K562 (cell line): ENCODE data around the gene CA6.
"Not testable (repeated sequence)": the region's sequence is repeated elsewhere in the genome, so short reads cannot be mapped to it uniquely, and the experiment has no call there.

ENCODE experiments used
- ARID2 ChIP-seq: fragments of 450-650 bp; IDR thresholded peaks from 2 replicates; pipeline ENCODE4 v1.6.1; 2017; ENCODE audit warnings: antibody characterized with exemption, mild to moderate bottlenecking
- BHLHE40 ChIP-seq: IDR thresholded peaks from 2 replicates; pipeline ENCODE4 v1.6.1; 2011; ENCODE audit warnings: low read length, improper control_type of control experiment
- CTCF ChIP-seq, 3 experiments: IDR thresholded peaks in 2 of 3; conservative IDR thresholded peaks in 1 of 3; 2 replicates each; pipeline ENCODE4 v1.5.1; 2011 to 2012; ENCODE audit warnings: low read length in 3 of 3, mild to moderate bottlenecking in 3 of 3, control low read depth in 2 of 3, improper control_type of control experiment in 1 of 3, inconsistent platforms in 1 of 3, low read depth in 1 of 3, mixed read lengths in 1 of 3, moderate library complexity in 1 of 3; ENCODE audit not compliant: insufficient read depth in 2 of 3
- DNMT1 ChIP-seq: fragments of 450-650 bp; IDR thresholded peaks from 2 replicates; pipeline ENCODE4 v1.6.1; 2016; ENCODE audit warnings: antibody characterized with exemption, mild to moderate bottlenecking
- E2F3 ChIP-seq: fragments of 250-450 bp; sonication (Bioruptor Pico); IDR thresholded peaks from 2 replicates; pipeline ENCODE4 v1.4.0; 2020; ENCODE audit warnings: mild to moderate bottlenecking
- HNRNPL ChIP-seq: fragments of 200-400 bp; formaldehyde crosslinking; IDR thresholded peaks from 2 replicates; pipeline ENCODE4 v1.6.1; 2017; ENCODE audit warnings: low read depth, mild to moderate bottlenecking, low read length
- NRF1 ChIP-seq, 2 experiments: fragments of 450-650 bp; IDR thresholded peaks in 1 of 2; conservative IDR thresholded peaks in 1 of 2; 2 replicates each; pipeline ENCODE4 v1.6.1; 2014; ENCODE audit warnings: mild to moderate bottlenecking in 2 of 2
- PHF21A ChIP-seq: fragments of 450-650 bp; IDR thresholded peaks from 2 replicates; pipeline ENCODE4 v1.6.1; 2017; ENCODE audit warnings: low read depth, borderline replicate concordance
- POLR2A ChIP-seq: fragments of 450-650 bp; conservative IDR thresholded peaks from 2 replicates; pipeline ENCODE4 v1.6.1; 2016
- SAP30 ChIP-seq: fragments of 200-600 bp; sonication (generic); IDR thresholded peaks from 2 replicates; pipeline ENCODE4 v1.6.1; 2012; ENCODE audit warnings: borderline replicate concordance, low read depth, mild to moderate bottlenecking, moderate library complexity, low read length, control low read depth, inconsistent platforms; ENCODE audit not compliant: insufficient read depth, poor library complexity, severe bottlenecking
- SMAD2 ChIP-seq: fragments of 150-350 bp; IDR thresholded peaks from 2 replicates; pipeline ENCODE4 v1.6.1; 2014; ENCODE audit warnings: low read depth, mild to moderate bottlenecking, low read length
- VEZF1 ChIP-seq: fragments of 200-800 bp; sonication (Bioruptor generic); IDR thresholded peaks from 2 replicates; pipeline ENCODE4 v1.6.1; 2017; ENCODE audit warnings: missing genetic modification characterization, missing compliant biosample characterization
- YY1 ChIP-seq, 3 experiments: IDR thresholded peaks; 2 replicates each; pipeline ENCODE4 v1.6.1; 2011; ENCODE audit warnings: low read length in 2 of 3, mild to moderate bottlenecking in 2 of 3, moderate library complexity in 2 of 3, borderline replicate concordance in 1 of 3, control low read depth in 1 of 3, low read depth in 1 of 3; ENCODE audit not compliant: insufficient read depth in 3 of 3, insufficient replicate concordance in 2 of 3, control insufficient read depth in 1 of 3, insufficient read length in 1 of 3; ENCODE audit errors: extremely low read depth in 1 of 3
- ZNF143 ChIP-seq: sonication (generic); formaldehyde crosslinking; IDR thresholded peaks from 2 replicates; pipeline ENCODE4 v1.9.0; 2022; ENCODE audit warnings: mild to moderate bottlenecking, missing genetic modification reagents

GRCh38 chr1:8937051-8937450, 8.6 kb upstream of the CA6 start:
- not testable (repeated sequence) for TF ChIP-seq E2F3 (CRISPR knock-in tag); NRF1 (conservative IDR thresholded peaks at IDR 0.05 in 1 of 2, IDR thresholded peaks at IDR 0.05 in 1 of 2); HNRNPL; ZNF143 (CRISPR knock-in tag); ARID2; PHF21A; CTCF (IDR thresholded peaks at IDR 0.05 in 2 of 3, conservative IDR thresholded peaks at IDR 0.05 in 1 of 3; ENCODE audit: insufficient read depth in 2 of 3, low read depth in 1 of 3, low read length in 3 of 3); VEZF1 (CRISPR knock-in tag); POLR2A; DNMT1; YY1 (IDR thresholded peaks at IDR 0.05; ENCODE audit: borderline replicate concordance in 1 of 3, control insufficient read depth in 1 of 3, extremely low read depth in 1 of 3, insufficient read depth in 3 of 3, insufficient read length in 1 of 3, insufficient replicate concordance in 2 of 3, low read depth in 1 of 3, low read length in 2 of 3); SAP30; BHLHE40; SMAD2
